WTC11 (cell line): ENCODE measurements around the gene STIP1. TPM values are rescaled to one million over a fixed set of nuclear protein-coding genes. Genes with fewer than 3 reads are reported as not detected.

Experiments used
- ATAC-seq: fragments of 200-7000 bp; cut with Tn5 transposase; 2 replicates; pipeline ENCODE4 v1.10.0; 2021; ENCODE audit warnings: mild to moderate bottlenecking, moderate library complexity
- CTCF ChIA-PET: fragments of 300-600 bp; sonication (Branson Sonifier 250); formaldehyde crosslinking; loops from one replicate; lab custom pipeline; 2021; ENCODE audit warnings: antibody characterized with exemption; lab: Charles Lee
- POLR2A ChIA-PET: fragments of 350-600 bp; sonication (Branson Sonifier 250); formaldehyde crosslinking; loops from one replicate; lab custom pipeline; 2021; ENCODE audit warnings: antibody characterized with exemption; lab: Charles Lee
- DNase-seq: peaks from one replicate; pipeline ENCODE4 v3.0.0; 2021; ENCODE audit warnings: low spot score
- H3K27ac Mint-ChIP-seq: 2 replicates; pipeline ENCODE4 v1.8.0; 2021; ENCODE audit warnings: mixed read lengths
- H3K27me3 Mint-ChIP-seq: 2 replicates; pipeline ENCODE4 v1.8.0; 2021; ENCODE audit warnings: low read depth, mild to moderate bottlenecking, moderate library complexity, mixed read lengths
- H3K36me3 Mint-ChIP-seq: 2 replicates; pipeline ENCODE4 v1.8.0; 2021; ENCODE audit warnings: mixed read lengths
- H3K4me1 Mint-ChIP-seq: 2 replicates; pipeline ENCODE4 v1.8.0; 2022; ENCODE audit warnings: mixed read lengths
- H3K4me3 Mint-ChIP-seq: 2 replicates; pipeline ENCODE4 v1.8.0; 2021; ENCODE audit warnings: mild to moderate bottlenecking, moderate library complexity, mixed read lengths
- H3K9me3 Mint-ChIP-seq: 2 replicates; pipeline ENCODE4 v1.8.0; 2021; ENCODE audit warnings: mixed read lengths
- AFF4 ChIP-seq: sonication (generic); formaldehyde crosslinking; IDR thresholded peaks from 2 replicates; pipeline ENCODE4 v1.8.1; 2023; ENCODE audit warnings: mild to moderate bottlenecking, missing genetic modification reagents, borderline replicate concordance
- AR ChIP-seq: fragments of 250-450 bp; sonication (Bioruptor Pico); IDR thresholded peaks from 2 replicates; pipeline ENCODE4 v1.9.0; 2021; ENCODE audit warnings: mild to moderate bottlenecking
- ARID4B ChIP-seq: sonication (generic); formaldehyde crosslinking; IDR thresholded peaks from 2 replicates; pipeline ENCODE4 v1.8.0; 2023; ENCODE audit warnings: missing genetic modification reagents, mild to moderate bottlenecking, borderline replicate concordance
- EMX1 ChIP-seq: fragments of 250-450 bp; sonication (Bioruptor Pico); IDR thresholded peaks from 2 replicates; pipeline ENCODE4 v1.8.0; 2021; ENCODE audit warnings: mild to moderate bottlenecking
- ESRRA ChIP-seq: sonication (generic); formaldehyde crosslinking; IDR thresholded peaks from 2 replicates; pipeline ENCODE4 v1.8.1; 2022; ENCODE audit warnings: mild to moderate bottlenecking, missing genetic modification reagents, borderline replicate concordance
- GRHL2 ChIP-seq: fragments of 250-450 bp; sonication (Bioruptor Pico); IDR thresholded peaks from 2 replicates; pipeline ENCODE4 v1.8.0; 2022; ENCODE audit warnings: mild to moderate bottlenecking, moderate library complexity; ENCODE audit not compliant: insufficient replicate concordance, severe bottlenecking
- JAZF1 ChIP-seq: fragments of 250-450 bp; sonication (Bioruptor Pico); IDR thresholded peaks from 2 replicates; pipeline ENCODE4 v1.9.0; 2021; ENCODE audit warnings: moderate library complexity, mild to moderate bottlenecking, inconsistent platforms
- KAT7 ChIP-seq: sonication (generic); formaldehyde crosslinking; IDR thresholded peaks from 2 replicates; pipeline ENCODE4 v1.8.1; 2023; ENCODE audit warnings: missing genetic modification reagents, mild to moderate bottlenecking, borderline replicate concordance
- NR1H2 ChIP-seq: sonication (generic); formaldehyde crosslinking; IDR thresholded peaks from 2 replicates; pipeline ENCODE4 v1.9.0; 2021; ENCODE audit warnings: mild to moderate bottlenecking, moderate library complexity, missing genetic modification reagents
- RORB ChIP-seq: fragments of 250-450 bp; sonication (Bioruptor Pico); IDR thresholded peaks from 2 replicates; pipeline ENCODE4 v1.9.0; 2021; ENCODE audit warnings: mild to moderate bottlenecking
- SP1 ChIP-seq: sonication (generic); formaldehyde crosslinking; conservative IDR thresholded peaks from 2 replicates; pipeline ENCODE4 v1.8.1; 2022; ENCODE audit warnings: missing genetic modification reagents
- ZBTB21 ChIP-seq: sonication (generic); formaldehyde crosslinking; IDR thresholded peaks from 2 replicates; pipeline ENCODE4 v1.8.1; 2023; ENCODE audit warnings: mild to moderate bottlenecking, missing genetic modification reagents, borderline replicate concordance
- ZNF219 ChIP-seq: sonication (generic); formaldehyde crosslinking; IDR thresholded peaks from 2 replicates; pipeline ENCODE4 v1.8.0; 2023; ENCODE audit warnings: missing genetic modification reagents, mild to moderate bottlenecking, borderline replicate concordance
- ZNF232 ChIP-seq: sonication (generic); formaldehyde crosslinking; IDR thresholded peaks from 2 replicates; pipeline ENCODE4 v1.8.0; 2022; ENCODE audit warnings: mild to moderate bottlenecking, missing genetic modification reagents
- ZNF281 ChIP-seq: sonication (generic); formaldehyde crosslinking; IDR thresholded peaks from 2 replicates; pipeline ENCODE4 v1.8.0; 2023; ENCODE audit warnings: mild to moderate bottlenecking, missing genetic modification reagents
- ZNF671 ChIP-seq: fragments of 250-450 bp; sonication (Bioruptor Pico); IDR thresholded peaks from 2 replicates; pipeline ENCODE4 v1.8.0; 2021; ENCODE audit warnings: mild to moderate bottlenecking
- total RNA-seq: library from RNA; stranded (reverse); gene quantifications from 3 replicates; pipeline ENCODE4 v1.2.3, GENCODE V29; 2021
- TF ChIP-seq, protein P1 (sequence below): fragments of 250-450 bp; sonication (Bioruptor Pico); IDR thresholded peaks from 2 replicates; pipeline ENCODE4 v1.8.0; 2021; ENCODE audit warnings: mild to moderate bottlenecking
- TF ChIP-seq, protein P2 (sequence below): sonication (generic); formaldehyde crosslinking; IDR thresholded peaks from 2 replicates; pipeline ENCODE4 v1.8.1; 2023; ENCODE audit warnings: mild to moderate bottlenecking, missing genetic modification reagents, moderate library complexity
- TF ChIP-seq, protein P3 (sequence below): sonication (generic); formaldehyde crosslinking; IDR thresholded peaks from 2 replicates; pipeline ENCODE4 v1.8.0; 2022; ENCODE audit warnings: mild to moderate bottlenecking, missing genetic modification reagents

The STIP1 gene
- total RNA-seq, 1 experiment from 2014 or later: 296 TPM

GRCh38 chr11:64165842-64166635 is 19.9 kb upstream of the STIP1 start, which contains the start of gene MACROD1 (continued):
- TF ChIP-seq, protein P1, sequence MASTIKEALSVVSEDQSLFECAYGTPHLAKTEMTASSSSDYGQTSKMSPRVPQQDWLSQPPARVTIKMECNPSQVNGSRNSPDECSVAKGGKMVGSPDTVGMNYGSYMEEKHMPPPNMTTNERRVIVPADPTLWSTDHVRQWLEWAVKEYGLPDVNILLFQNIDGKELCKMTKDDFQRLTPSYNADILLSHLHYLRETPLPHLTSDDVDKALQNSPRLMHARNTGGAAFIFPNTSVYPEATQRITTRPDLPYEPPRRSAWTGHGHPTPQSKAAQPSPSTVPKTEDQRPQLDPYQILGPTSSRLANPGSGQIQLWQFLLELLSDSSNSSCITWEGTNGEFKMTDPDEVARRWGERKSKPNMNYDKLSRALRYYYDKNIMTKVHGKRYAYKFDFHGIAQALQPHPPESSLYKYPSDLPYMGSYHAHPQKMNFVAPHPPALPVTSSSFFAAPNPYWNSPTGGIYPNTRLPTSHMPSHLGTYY (CRISPR knock-in tag): no peak
- no peak for TF ChIP-seq EMX1
- TF ChIP-seq ARID4B (CRISPR knock-in tag): peak; percentile 73; the same call in 1 of the 2 replicates
- no peak for TF ChIP-seq AFF4 (CRISPR knock-in tag)
- no peak for TF ChIP-seq ZNF671 (CRISPR knock-in tag)
- no peak for TF ChIP-seq KAT7
- TF ChIP-seq ESRRA (CRISPR knock-in tag): no peak

DNA sequence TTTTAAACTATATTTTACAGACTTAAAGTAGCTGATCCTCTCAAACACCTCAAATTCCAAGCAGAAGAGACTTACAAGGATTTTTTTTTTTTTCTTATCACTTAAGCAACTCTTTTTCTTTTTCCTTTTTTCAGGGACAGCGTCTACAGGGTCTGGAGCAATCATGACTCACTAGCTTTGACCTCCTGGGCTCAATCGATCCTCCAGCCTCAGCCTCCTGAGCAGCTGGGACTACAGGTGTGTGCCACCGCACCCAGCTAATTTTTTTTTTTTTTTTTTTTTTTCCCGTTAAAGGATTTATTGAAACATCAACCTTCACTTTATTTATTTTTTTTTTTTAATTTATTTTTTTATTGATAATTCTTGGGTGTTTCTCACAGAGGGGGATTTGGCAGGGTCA is 15.6 kb upstream of the STIP1 start:
- DNase-seq: no peak
- H3K36me3 Mint-ChIP-seq: peaks cover 14% of the 10 kb centered on the region
- H3K27ac Mint-ChIP-seq: no peak overlapping the region
- CTCF ChIA-PET: interaction anchor here (0.9 to 1.0 kb wide), 2 partner anchors 15 to 17 kb away, joined by 3 read pairs; partner anchors contain the start of gene STIP1
- no peak for ATAC-seq
- POLR2A ChIA-PET: interaction anchor here (0.6 to 0.7 kb wide), 2 partner anchors 36 to 169 kb away, joined by 3 to 8 read pairs; partner anchors contain the start of gene FERMT3
- H3K9me3 Mint-ChIP-seq: peaks cover 10% of the 10 kb centered on the region
- H3K27me3 Mint-ChIP-seq: peaks cover 9% of the 10 kb centered on the region
- no peak overlapping the region for H3K4me3 Mint-ChIP-seq
- H3K4me1 Mint-ChIP-seq: peaks cover 10% of the 10 kb centered on the region
- TF ChIP-seq, protein P2, sequence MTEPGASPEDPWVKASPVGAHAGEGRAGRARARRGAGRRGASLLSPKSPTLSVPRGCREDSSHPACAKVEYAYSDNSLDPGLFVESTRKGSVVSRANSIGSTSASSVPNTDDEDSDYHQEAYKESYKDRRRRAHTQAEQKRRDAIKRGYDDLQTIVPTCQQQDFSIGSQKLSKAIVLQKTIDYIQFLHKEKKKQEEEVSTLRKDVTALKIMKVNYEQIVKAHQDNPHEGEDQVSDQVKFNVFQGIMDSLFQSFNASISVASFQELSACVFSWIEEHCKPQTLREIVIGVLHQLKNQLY: no peak
- no peak for TF ChIP-seq GRHL2
- TF ChIP-seq ZBTB21: no peak
- TF ChIP-seq ESRRA (CRISPR knock-in tag): no peak
- TF ChIP-seq JAZF1: no peak
- no peak for TF ChIP-seq ZNF219 (CRISPR knock-in tag)
- no peak for TF ChIP-seq AR (CRISPR knock-in tag)
- no peak for TF ChIP-seq ZNF232 (CRISPR knock-in tag)
- no peak for TF ChIP-seq ZNF281 (CRISPR knock-in tag)
- no peak for TF ChIP-seq RORB (CRISPR knock-in tag)
- TF ChIP-seq SP1 (CRISPR knock-in tag): no peak
- TF ChIP-seq NR1H2 (CRISPR knock-in tag): no peak
- TF ChIP-seq, protein P3, sequence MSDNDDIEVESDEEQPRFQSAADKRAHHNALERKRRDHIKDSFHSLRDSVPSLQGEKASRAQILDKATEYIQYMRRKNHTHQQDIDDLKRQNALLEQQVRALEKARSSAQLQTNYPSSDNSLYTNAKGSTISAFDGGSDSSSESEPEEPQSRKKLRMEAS: no peak
